Mucosa of descending colon (tissue), 3 donors: ENCODE measurements around the gene RPL41. TPM values are rescaled to one million over a fixed set of nuclear protein-coding genes. Genes with fewer than 3 reads are reported as not detected.

Experiments
- ATAC-seq: fragments of 200-7000 bp; cut with Tn5 transposase; one replicate; pipeline ENCODE4 v1.9.1; 2020; ENCODE audit warnings: mild to moderate bottlenecking, moderate library complexity
- DNase-seq, 3 donors: peaks; one replicate each; pipeline ENCODE4 v3.0.0-alpha.2; 2020
- H3K36me3 ChIP-seq: fragments of 200-600 bp; one replicate; pipeline ENCODE4 v1.8.0; 2021; ENCODE audit warnings: low read depth, mild to moderate bottlenecking
- H3K4me1 ChIP-seq: fragments of 200-600 bp; one replicate; pipeline ENCODE4 v1.8.0; 2021; ENCODE audit warnings: low read depth, mild to moderate bottlenecking
- H3K4me3 ChIP-seq: fragments of 200-600 bp; one replicate; pipeline ENCODE4 v1.8.0; 2021; ENCODE audit warnings: mild to moderate bottlenecking
- H3K9me3 ChIP-seq: fragments of 200-600 bp; one replicate; pipeline ENCODE4 v1.8.0; 2021; ENCODE audit warnings: mild to moderate bottlenecking
- CTCF ChIP-seq: fragments of 200-600 bp; IDR thresholded peaks from one replicate; pipeline ENCODE4 v1.8.0; 2022; ENCODE audit warnings: antibody characterized with exemption, mild to moderate bottlenecking
- intact Hi-C, 2 donors: fragments of 100-400 bp; cut with DNase I in 1 of 2; cut with micrococcal nuclease in 1 of 2; formaldehyde crosslinking; loops; one replicate each; pipeline versions ENCODE4 v1.11.0 to v1.11.1; 2022; cut with DNase I, micrococcal nuclease
- total RNA-seq, 3 donors: library from RNA; stranded (reverse); fragmentation: NEBNext Ultra II Directional in 2 of 3; extraction: Animal tissue kit (Norgen Biotek cat#: 25700) in 2 of 3; gene quantifications; one replicate each; pipeline versions ENCODE4 v1.2.1 to v1.2.4, GENCODE V29; 2021 to 2023
- donor health status: DM: no; HTN: no; CAD: no; lungs with moderate emphysema.
- donor health status: DM: no; HTN: no; CAD: no.
- donor health status: DM: no; HTN: yes; CAD: no.

Gene RPL41
- total RNA-seq, 3 donors from 2014 or later = 2,763 to 3,198 (median 3,152) TPM

- no peaks in the 10 kb centered on the region for H3K36me3 ChIP-seq
- intact Hi-C loops = no loop called here
- no peak for TF ChIP-seq CTCF
- H3K4me3 ChIP-seq = no peak overlapping the region
- H3K4me1 ChIP-seq = peaks cover 42% of the 10 kb centered on the region
- ATAC-seq = no peak
- no peaks in the 10 kb centered on the region for H3K9me3 ChIP-seq
- DNase-seq = no peak
Measured at GRCh38 chr12:56082382-56082781, 34.1 kb upstream of the RPL41 start.

DNA sequence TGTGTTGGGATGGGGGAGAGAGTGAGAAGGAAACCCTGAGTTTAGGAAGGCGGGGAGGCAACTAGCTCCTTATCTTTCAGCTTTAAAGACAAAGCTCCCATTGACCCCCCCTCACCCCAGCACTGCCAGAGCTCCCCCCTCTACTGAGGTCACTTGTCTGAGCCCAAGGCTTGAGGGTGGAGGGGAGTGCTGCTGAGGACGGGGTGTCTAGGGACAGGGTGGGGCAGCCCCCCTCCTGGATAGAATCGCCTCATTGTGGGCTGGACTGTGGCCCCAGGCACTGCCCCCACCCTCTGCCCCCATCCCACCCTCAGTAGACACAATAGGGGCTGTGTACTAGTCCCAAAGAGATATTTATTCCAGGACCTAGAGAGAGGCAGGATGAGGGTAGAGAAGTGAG is 33.5 kb upstream of the RPL41 start:
- Histone ChIP-seq H3K4me1 (peaks cover 42% of the 10 kb centered on the region), H3K4me3 (no peak overlapping the region), H3K36me3 (no peaks in the 10 kb centered on the region), H3K9me3 (no peaks in the 10 kb centered on the region)
- no peak for ATAC-seq
- intact Hi-C loops = no loop called here
- no peak for DNase-seq
- no peak for TF ChIP-seq CTCF

DNA sequence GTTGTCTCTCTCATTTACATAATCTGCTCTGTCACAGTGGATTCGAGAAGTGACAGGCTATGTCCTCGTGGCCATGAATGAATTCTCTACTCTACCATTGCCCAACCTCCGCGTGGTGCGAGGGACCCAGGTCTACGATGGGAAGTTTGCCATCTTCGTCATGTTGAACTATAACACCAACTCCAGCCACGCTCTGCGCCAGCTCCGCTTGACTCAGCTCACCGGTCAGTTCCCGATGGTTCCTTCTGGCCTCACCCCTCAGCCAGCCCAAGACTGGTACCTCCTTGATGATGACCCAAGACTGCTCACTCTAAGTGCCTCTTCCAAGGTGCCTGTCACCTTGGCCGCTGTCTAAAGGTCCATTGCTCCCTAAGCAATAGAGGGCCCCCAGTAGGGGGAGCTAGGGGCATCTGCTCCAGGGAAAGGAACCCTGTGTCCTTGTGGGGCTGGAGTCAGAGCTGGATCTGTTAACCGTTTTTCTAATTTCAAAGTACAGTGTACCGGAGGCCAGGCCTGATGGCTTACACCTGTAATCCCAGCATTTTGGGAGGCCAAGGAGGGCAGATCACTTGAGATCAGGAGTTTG is 31.4 kb upstream of the RPL41 start:
- ATAC-seq = no peak
- intact Hi-C loops = no loop called here
- no peak for TF ChIP-seq CTCF
- Histone ChIP-seq H3K4me3 (no peak overlapping the region), H3K9me3 (no peaks in the 10 kb centered on the region), H3K36me3 (no peaks in the 10 kb centered on the region), H3K4me1 (peaks cover 33% of the 10 kb centered on the region)
- peak in 1 of 3 donors; percentile 61 for DNase-seq

GRCh38 chr12:56086096-56086495 is 30.3 kb upstream of the RPL41 start:
- H3K36me3 ChIP-seq = no peaks in the 10 kb centered on the region
- H3K4me3 ChIP-seq = no peak overlapping the region
- TF ChIP-seq CTCF = no peak
- intact Hi-C loops = no loop called here
- DNase-seq (peak in 1 of 3 donors; percentile 79), ATAC-seq (peak; percentile 19)
- peaks cover 28% of the 10 kb centered on the region for H3K4me1 ChIP-seq
- H3K9me3 ChIP-seq = no peaks in the 10 kb centered on the region

DNA sequence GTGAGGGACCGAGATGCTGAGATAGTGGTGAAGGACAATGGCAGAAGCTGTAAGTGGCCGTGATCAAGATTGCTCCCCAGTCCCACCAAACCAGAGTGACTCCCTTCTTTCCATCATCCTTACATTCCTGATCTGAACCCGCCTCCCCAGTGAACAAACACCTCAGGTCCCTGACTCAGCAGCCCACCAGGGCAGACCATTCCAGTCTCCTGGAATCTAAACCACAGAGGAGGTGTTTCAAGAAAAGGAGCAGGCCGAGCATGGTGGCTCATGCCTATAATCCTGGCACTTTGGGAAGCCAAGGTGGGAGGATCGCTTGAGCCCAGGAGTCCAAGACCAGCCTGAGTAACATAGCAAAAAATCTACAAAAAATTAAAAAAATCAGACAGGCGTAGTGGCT is 29.8 kb upstream of the RPL41 start:
- DNase-seq (no peak), ATAC-seq (no peak)
- Histone ChIP-seq H3K4me3 (no peak overlapping the region), H3K9me3 (no peaks in the 10 kb centered on the region), H3K36me3 (no peaks in the 10 kb centered on the region), H3K4me1 (peaks cover 28% of the 10 kb centered on the region)
- intact Hi-C loops = no loop called here
- TF ChIP-seq CTCF = no peak

DNA sequence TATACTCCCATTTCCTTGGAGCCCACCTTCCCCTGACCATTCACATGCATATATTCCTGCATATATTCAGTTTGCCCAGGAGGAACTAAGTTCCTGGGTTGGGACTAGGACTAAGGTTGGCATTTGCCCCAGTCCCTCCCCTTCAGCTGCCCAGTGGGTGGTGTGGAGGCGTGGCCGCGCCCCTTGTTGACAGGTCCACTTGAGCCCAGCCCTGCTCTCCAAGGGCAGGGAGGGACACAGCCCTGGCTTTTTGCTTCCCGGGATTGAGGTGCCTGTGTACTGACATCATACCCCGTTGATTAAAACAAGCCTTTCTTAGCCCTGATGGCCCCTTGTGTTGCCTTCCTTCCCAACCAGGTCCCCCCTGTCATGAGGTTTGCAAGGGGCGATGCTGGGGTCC is 29.2 kb upstream of the RPL41 start:
- ATAC-seq = peak; percentile 95
- Histone ChIP-seq H3K4me1 (peaks cover 28% of the 10 kb centered on the region), H3K9me3 (no peaks in the 10 kb centered on the region), H3K36me3 (no peaks in the 10 kb centered on the region), H3K4me3 (no peak overlapping the region)
- DNase-seq = peak; percentile 90 to 95 (median 92)
- intact Hi-C loops = no loop called here
- TF ChIP-seq CTCF = no peak
